ENCODE measurements around the gene SH3GL1. TPM values are rescaled to one million over a fixed set of nuclear protein-coding genes. Genes with fewer than 3 reads are reported as not detected.

SH3GL1 gene
- total and polyA plus RNA-seq, 9 of the 15 experiments (the other 6 are each of a cell fraction or from before 2014, with no cell fraction given) = 1.7 to 75.3 (median 25.7) TPM

- TF ChIP-seq CUX1 (CRISPR knock-in tag; IDR thresholded peaks at IDR 0.05) (peak; percentile 75; the same call in 1 of the 2 replicates), NR2C2 (CRISPR knock-in tag; IDR thresholded peaks at IDR 0.05) (0 out of 2 replicates have a peak, but pooled peaks have one; percentile 16), NR2C2 (tag; IDR thresholded peaks at IDR 0.05) (peak; percentile 77), PRPF4 (IDR thresholded peaks at IDR 0.05; ENCODE audit: insufficient read depth, low read depth, low read length, poor library complexity, severe bottlenecking) (no peak), ZNF449 (CRISPR knock-in tag; IDR thresholded peaks at IDR 0.05) (no peak), MCM3 (IDR thresholded peaks at IDR 0.05) (no peak), BDP1 (IDR thresholded peaks at IDR 0.05; ENCODE audit: insufficient read depth, insufficient read length) (no peak), ZKSCAN3 (CRISPR knock-in tag; IDR thresholded peaks at IDR 0.05) (no peak), PATZ1 (CRISPR knock-in tag; IDR thresholded peaks at IDR 0.05; ENCODE audit: borderline replicate concordance) (no peak), BMI1 (IDR thresholded peaks at IDR 0.05; ENCODE audit: low read length) (no peak), CTCFL (IDR thresholded peaks at IDR 0.05; ENCODE audit: borderline replicate concordance, insufficient read depth, low read depth, low read length, poor library complexity, severe bottlenecking) (peak; percentile 94), FOS (IDR thresholded peaks at IDR 0.05; ENCODE audit: extremely low read depth, insufficient read length) (no peak), NR2F6 (CRISPR knock-in tag; IDR thresholded peaks at IDR 0.05) (no peak), ZC3H11A (IDR thresholded peaks at IDR 0.05; ENCODE audit: low read depth, low read length) (no peak), SNAPC5 (CRISPR knock-in tag; IDR thresholded peaks at IDR 0.05) (no peak), ZNF274 (IDR thresholded peaks at IDR 0.05; ENCODE audit: borderline replicate concordance, low read depth, low read length) (no peak)
Observed at GRCh38 chr19:4400135-4400936, at the start of gene SH3GL1 (continued).

Data from K562 (cell line).